H1 (cell line): ENCODE measurements around the gene NUB1. TPM values are rescaled to one million over a fixed set of nuclear protein-coding genes. Genes with fewer than 3 reads are reported as not detected.

Experiments
- CTCF ChIA-PET: fragments of 300-600 bp; sonication (Branson Sonifier 250); formaldehyde crosslinking; loops from one replicate; lab custom pipeline; 2021; ENCODE audit not compliant: partially characterized antibody; lab: Charles Lee
- POLR2A ChIA-PET: fragments of 300-600 bp; sonication (Branson Sonifier 250); formaldehyde crosslinking; loops from one replicate; lab custom pipeline; 2021; ENCODE audit warnings: inconsistent platforms; ENCODE audit not compliant: partially characterized antibody; lab: Charles Lee
- DNase-seq, 2 experiments: peaks; one replicate each; pipeline versions ENCODE4 v3.0.0 to v3.0.0-alpha.2; 2010 to 2022; ENCODE audit warnings: low spot score in 2 of 2, low read depth in 1 of 2, mixed read lengths in 1 of 2
- FAIRE-seq: peaks from 2 replicates; lab custom pipeline; 2011; peaks lifted over from hg19 to GRCh38; lab: Jason Lieb, UNC
- H2AFZ ChIP-seq: 2 replicates; pipeline ENCODE4 v1.8.1; 2012; ENCODE audit warnings: low read length, inconsistent platforms
- H2AK5ac ChIP-seq: 2 replicates; pipeline ENCODE4 v1.6.1; 2013; ENCODE audit warnings: low read depth, low read length
- H2BK120ac ChIP-seq: replicated peaks from 2 replicates; pipeline ENCODE3; 2013; ENCODE audit warnings: low read depth, low read length, inconsistent platforms
- H2BK12ac ChIP-seq: 2 replicates; pipeline ENCODE4 v1.6.1; 2013; ENCODE audit warnings: low read depth, low read length
- H2BK15ac ChIP-seq: 2 replicates; pipeline ENCODE4 v1.6.1; 2013; ENCODE audit warnings: low read length
- H2BK20ac ChIP-seq: 2 replicates; pipeline ENCODE4 v1.6.1; 2013; ENCODE audit warnings: low read length
- H2BK5ac ChIP-seq: 2 replicates; pipeline ENCODE4 v1.6.1; 2013; ENCODE audit warnings: low read depth, low read length
- H3K14ac ChIP-seq: 2 replicates; pipeline ENCODE4 v1.6.1; 2013; ENCODE audit warnings: inconsistent platforms; ENCODE audit not compliant: insufficient read length
- H3K18ac ChIP-seq: 2 replicates; pipeline ENCODE4 v1.6.1; 2013; ENCODE audit warnings: low read length; ENCODE audit errors: extremely low read depth
- H3K23ac ChIP-seq: 2 replicates; pipeline ENCODE4 v1.6.1; 2013; ENCODE audit warnings: inconsistent platforms; ENCODE audit not compliant: insufficient read length
- H3K23me2 ChIP-seq: 2 replicates; pipeline ENCODE4 v1.6.1; 2013; ENCODE audit warnings: low read depth, low read length
- H3K27ac ChIP-seq: 2 replicates; pipeline ENCODE4 v1.6.1; 2011; ENCODE audit warnings: low read depth, low read length, inconsistent platforms
- H3K27me3 ChIP-seq, 4 experiments: replicated peaks in 1 of 4; 1 replicate in 1 of 4; 2 replicates in 3 of 4; pipeline versions ENCODE4 v1.6.1 to v1.8.1; 2011 to 2013; ENCODE audit warnings: low read length in 3 of 4, mild to moderate bottlenecking in 3 of 4, inconsistent platforms in 2 of 4, mixed read lengths in 2 of 4, moderate library complexity in 1 of 4; ENCODE audit not compliant: control insufficient read depth in 3 of 4, insufficient read depth in 3 of 4; ENCODE audit errors: extremely low read depth in 1 of 4
- H3K36me3 ChIP-seq, 4 experiments: 2 replicates each; pipeline versions ENCODE4 v1.6.1 to v1.8.1; 2011 to 2013; ENCODE audit warnings: mild to moderate bottlenecking in 4 of 4, low read length in 3 of 4, moderate library complexity in 2 of 4, control low read depth in 1 of 4, inconsistent platforms in 1 of 4; ENCODE audit not compliant: insufficient read depth in 4 of 4, control insufficient read depth in 2 of 4
- H3K4ac ChIP-seq: replicated peaks from 2 replicates; pipeline ENCODE3; 2013; ENCODE audit warnings: low read length, low read depth, mixed read lengths, inconsistent platforms; ENCODE audit not compliant: insufficient read length
- H3K4me1 ChIP-seq, 4 experiments: replicated peaks in 1 of 4; 1 replicate in 1 of 4; 2 replicates in 3 of 4; pipeline versions ENCODE4 v1.6.1 to v1.8.1; 2011 to 2013; ENCODE audit warnings: low read length in 3 of 4, inconsistent platforms in 2 of 4, mixed read lengths in 1 of 4; ENCODE audit not compliant: insufficient read depth in 4 of 4, control insufficient read depth in 3 of 4
- H3K4me2 ChIP-seq, 2 experiments: 2 replicates each; pipeline versions ENCODE4 v1.6.1 to v1.8.1; 2011 to 2013; ENCODE audit warnings: low read depth in 2 of 2, low read length in 2 of 2, control low read depth in 1 of 2, inconsistent platforms in 1 of 2, mild to moderate bottlenecking in 1 of 2; ENCODE audit not compliant: insufficient read depth in 1 of 2
- H3K4me3 ChIP-seq, 4 experiments: fragments of 200-600, 300-600 bp in 1 of 4; sonication (generic), shearing (Covaris generic), sonication (Bioruptor Twin) in 1 of 4; 2 replicates each; pipeline versions ENCODE4 v1.5.1 to v1.8.1; 2011 to 2016; ENCODE audit warnings: low read length in 4 of 4, low read depth in 3 of 4, control low read depth in 2 of 4, inconsistent platforms in 2 of 4, mild to moderate bottlenecking in 2 of 4, mixed read lengths in 1 of 4, moderate library complexity in 1 of 4; ENCODE audit not compliant: insufficient read depth in 2 of 4; ENCODE audit errors: extremely low read depth in 1 of 4
- H3K56ac ChIP-seq: replicated peaks from 2 replicates; pipeline ENCODE3; 2013; ENCODE audit warnings: low read depth, mild to moderate bottlenecking, mixed read lengths, low read length, inconsistent platforms; ENCODE audit not compliant: insufficient read length
- H3K79me1 ChIP-seq: 2 replicates; pipeline ENCODE4 v1.6.1; 2013; ENCODE audit warnings: low read depth, low read length, control low read depth
- H3K79me2 ChIP-seq, 2 experiments: 2 replicates each; pipeline versions ENCODE4 v1.6.1 to v1.8.1; 2012 to 2013; ENCODE audit warnings: low read length in 2 of 2, mild to moderate bottlenecking in 2 of 2, inconsistent platforms in 1 of 2; ENCODE audit not compliant: insufficient read depth in 2 of 2, control insufficient read depth in 1 of 2
- H3K9ac ChIP-seq, 4 experiments: replicated peaks in 1 of 4; 1 replicate in 1 of 4; 2 replicates in 3 of 4; pipeline versions ENCODE4 v1.6.1 to v1.8.1; 2011 to 2013; ENCODE audit warnings: low read depth in 3 of 4, low read length in 3 of 4, control low read depth in 2 of 4, mild to moderate bottlenecking in 2 of 4, moderate library complexity in 2 of 4, inconsistent platforms in 1 of 4; ENCODE audit errors: extremely low read depth in 1 of 4
- H3K9me3 ChIP-seq, 2 experiments: 2 replicates each; pipeline versions ENCODE4 v1.6.1 to v1.8.1; 2012 to 2013; ENCODE audit warnings: mild to moderate bottlenecking in 2 of 2, moderate library complexity in 2 of 2, control low read depth in 1 of 2, inconsistent platforms in 1 of 2, low read depth in 1 of 2, low read length in 1 of 2, mixed read lengths in 1 of 2; ENCODE audit not compliant: insufficient read depth in 2 of 2
- H4K20me1 ChIP-seq, 2 experiments: replicated peaks in 1 of 2; 2 replicates each; pipeline versions ENCODE3 to v1.8.1; 2011 to 2013; ENCODE audit warnings: inconsistent platforms in 2 of 2, low read length in 2 of 2, mild to moderate bottlenecking in 1 of 2; ENCODE audit not compliant: insufficient read depth in 2 of 2, control insufficient read depth in 1 of 2
- H4K5ac ChIP-seq: 2 replicates; pipeline ENCODE4 v1.6.1; 2013; ENCODE audit warnings: low read length, low read depth, mixed read lengths, inconsistent platforms; ENCODE audit not compliant: insufficient read length
- H4K8ac ChIP-seq: 2 replicates; pipeline ENCODE4 v1.8.0; 2013; ENCODE audit warnings: mild to moderate bottlenecking, moderate library complexity, low read length, inconsistent platforms; ENCODE audit not compliant: insufficient read depth; ENCODE audit errors: extremely low read depth
- H4K91ac ChIP-seq: replicated peaks from 2 replicates; pipeline ENCODE3; 2013; ENCODE audit warnings: low read length, mixed read lengths, inconsistent platforms; ENCODE audit not compliant: insufficient read length
- NRF1 ChIP-seq: IDR thresholded peaks from 2 replicates; pipeline ENCODE4 v1.6.1; 2011; ENCODE audit warnings: mild to moderate bottlenecking, low read depth, low read length, improper control_type of control experiment
- SIRT6 ChIP-seq: IDR thresholded peaks from one replicate; pipeline ENCODE4 v1.7.1; 2012; ENCODE audit warnings: low read length, inconsistent platforms
- WGBS, 2 experiments: shearing (Covaris generic) in 1 of 2; methylation state at CpG; one replicate each; pipeline versions ENCODE4 v1.1.6 to v1.1.7; 2013 to 2015; ENCODE audit warnings: low lambda C conversion rate in 2 of 2, mixed read lengths in 2 of 2, inconsistent platforms in 1 of 2, low coverage in 1 of 2, missing lambda C conversion rate in 1 of 2; ENCODE audit not compliant: insufficient replicate concordance in 2 of 2, insufficient coverage in 1 of 2, insufficient read length in 1 of 2; ENCODE audit errors: extremely low coverage in 1 of 2, missing lambda C conversion rate in 1 of 2; 5-methylcytosine and 5-hydroxymethylcytosine counted together
- polyA plus RNA-seq, 7 experiments: library from polyadenylated mRNA; depleted of rRNA in 3 of 7; stranded (reverse) in 5 of 7; unstranded in 2 of 7; fragments of >200 nt in 5 of 7; fragments of 200-250 nt in 2 of 7; gene quantifications; 1 replicate in 5 of 7; 2 replicates in 1 of 7; 4 replicates in 1 of 7; pipeline versions ENCODE4 v1.2.1 to v1.2.3, GENCODE V29; 2011 to 2013; ENCODE audit warnings: missing spikeins in 2 of 7, mixed read lengths in 2 of 7
- total RNA-seq: library from RNA; stranded (reverse); fragmentation: NEBNext Ultra II Directional; extraction: Animal tissue kit (Norgen Biotek cat#: 25700); gene quantifications from 2 replicates; pipeline ENCODE4 v1.2.1, GENCODE V29; 2021

NUB1 gene
- total and polyA plus RNA-seq, 2 of the 8 experiments (the other 6 are each of a cell fraction or from before 2014, with no cell fraction given): 22.1 to 43.5 TPM

- Histone ChIP-seq H3K18ac (no peak overlapping the region), H4K20me1 (peaks cover 0 to 1% of the 10 kb centered on the region in 2 experiments), H3K4me1 (no peaks in the 10 kb centered on the region; a peak in 2 of 7 replicates), H3K79me1 (no peaks in the 10 kb centered on the region), H3K36me3 (peaks cover 0 to 21% (median 9%) of the 10 kb centered on the region in 4 experiments; a peak in 6 of 8 replicates), H3K79me2 (peaks cover 0 to 14% of the 10 kb centered on the region in 2 experiments; a peak in 2 of 4 replicates), H2AK5ac (no peak overlapping the region), H2BK20ac (no peak overlapping the region), H3K23me2 (peaks cover 4% of the 10 kb centered on the region), H3K9ac (no peak overlapping the region), H2BK15ac (no peak overlapping the region), H3K23ac (no peak overlapping the region), H2BK12ac (no peak overlapping the region), H3K27me3 (no peaks in the 10 kb centered on the region), H4K5ac (no peak overlapping the region), H3K9me3 (no peaks in the 10 kb centered on the region), H2AFZ (no peak overlapping the region), H2BK120ac (no peak overlapping the region), H2BK5ac (no peak overlapping the region), H3K4ac (no peak overlapping the region), H3K4me2 (no peak overlapping the region), H4K91ac (no peak overlapping the region), H3K14ac (no peak overlapping the region), H4K8ac (no peak overlapping the region), H3K56ac (no peak overlapping the region), H3K27ac (no peak overlapping the region), H3K4me3 (no peak overlapping the region)
- TF ChIP-seq NRF1 (no peak), SIRT6 (no peak)
- WGBS, 2 experiments: 88% methylated on average over 9 of the region's 9 CpGs; no CpG with 5 or more reads in 1 of the 2 experiments
- FAIRE-seq (no peak), DNase-seq (peak in 1 of 2 experiments; percentile 28)
- POLR2A ChIA-PET: interaction anchor here (1.0 kb wide), 1 partner anchor 22 kb away, joined by 3 read pairs; no protein-coding TSS in a partner anchor
- CTCF ChIA-PET: interaction anchor here (0.7 to 8.5 kb wide), 7 partner anchors 12 to 97 kb away, joined by 3 to 75 read pairs (median 3); no protein-coding TSS in a partner anchor
Measured at GRCh38 chr7:151343516-151343915, 1.9 kb downstream of the NUB1 start.
